C4-2B (cell line): ENCODE data around the gene GARNL3.

Experiments
- CTCF ChIP-seq: fragments of 450-650 bp; conservative IDR thresholded peaks from 2 replicates; pipeline ENCODE4 v1.5.1; 2017; ENCODE audit warnings: mild to moderate bottlenecking
- ZFX ChIP-seq: fragments of 450-650 bp; IDR thresholded peaks from 2 replicates; pipeline ENCODE4 v1.6.1; 2017

- TF ChIP-seq CTCF (no peak), ZFX (no peak)
Observed at GRCh38 chr9:127415657-127416056, 151.1 kb downstream of the GARNL3 start.
